ENCODE results near the gene NECTIN3.

NECTIN3 gene

DNA sequence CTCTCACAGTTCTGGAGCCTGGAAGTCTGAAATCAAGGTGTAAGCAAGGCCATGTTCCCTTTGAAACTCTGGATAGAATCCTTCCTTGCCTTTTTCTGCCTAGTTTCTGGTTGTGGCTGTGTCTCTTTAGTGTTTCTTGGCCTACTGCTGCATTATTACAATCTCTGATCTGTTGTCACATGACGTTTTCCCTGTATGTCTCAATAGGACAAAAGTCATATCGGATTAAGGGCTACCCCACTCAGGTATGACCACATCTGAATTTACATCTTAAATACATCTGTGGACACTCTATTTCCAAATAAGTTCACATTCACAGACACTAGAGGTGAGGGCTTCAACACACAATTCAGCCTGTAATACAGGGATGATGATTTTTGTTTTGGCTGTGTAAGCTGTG, 13.3 kb downstream of the NECTIN3 start:
- DNase-seq (ENCODE audit: low read depth) = no peak

- DNase-seq (ENCODE audit: low read depth) = no peak
Observed at GRCh38 chr3:111087924-111088469, 16.4 kb downstream of the NECTIN3 start.

DNA sequence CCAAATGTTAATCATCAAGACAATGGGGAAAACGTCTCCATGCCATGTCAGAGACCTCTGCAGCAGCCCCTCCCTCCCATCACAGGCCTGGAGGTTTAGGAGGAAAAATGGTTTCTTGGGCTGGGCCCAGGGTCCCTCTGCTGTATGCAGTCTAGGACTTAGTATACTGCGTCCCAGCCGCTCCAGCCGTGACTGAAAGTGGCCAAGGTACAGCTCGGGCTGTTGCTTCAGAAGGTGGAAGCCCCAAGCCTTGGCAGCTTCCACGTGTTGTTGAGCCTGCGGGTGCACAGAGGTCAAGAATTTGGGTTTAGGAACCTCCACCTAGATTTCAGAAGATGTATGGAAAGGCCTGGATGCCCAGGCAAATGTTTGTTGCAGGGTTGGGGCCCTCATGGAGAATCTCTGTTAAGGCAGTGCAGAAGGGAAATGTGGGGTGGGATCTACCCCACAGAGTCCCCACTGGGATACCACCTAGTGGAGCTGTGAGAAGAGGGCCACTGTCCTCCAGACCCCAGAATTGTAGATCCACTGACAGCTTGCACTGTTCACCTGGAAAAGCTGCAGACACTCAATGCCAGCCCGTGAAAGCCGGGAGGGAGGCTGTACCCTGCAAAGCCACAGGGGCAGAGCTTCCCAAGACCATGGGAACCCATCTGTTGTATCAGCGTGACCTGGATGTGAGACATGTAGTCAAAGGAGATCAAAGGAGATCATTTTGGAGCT, 25.0 kb downstream of the NECTIN3 start:
- DNase-seq (ENCODE audit: low read depth) = no peak

DNA sequence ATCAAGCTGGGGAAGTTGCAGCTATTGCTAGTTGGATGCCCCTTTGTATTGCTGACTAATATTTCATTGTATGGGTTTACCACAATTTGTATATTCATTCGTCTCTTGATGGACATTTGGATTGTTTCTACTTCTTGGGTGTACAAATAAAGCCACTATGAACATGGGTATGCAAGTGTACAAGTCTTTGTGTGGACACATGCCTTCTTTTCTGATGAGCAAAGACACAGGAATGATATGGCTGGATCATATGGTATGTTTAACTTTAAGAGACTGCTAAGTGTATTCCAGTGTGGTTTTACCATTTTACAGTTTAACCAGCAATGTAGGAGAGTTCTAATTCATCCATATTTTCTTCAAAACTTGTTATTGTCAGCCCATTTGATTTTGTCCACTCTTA, 32.2 kb downstream of the NECTIN3 start:
- no peak for DNase-seq (ENCODE audit: low read depth)

DNA sequence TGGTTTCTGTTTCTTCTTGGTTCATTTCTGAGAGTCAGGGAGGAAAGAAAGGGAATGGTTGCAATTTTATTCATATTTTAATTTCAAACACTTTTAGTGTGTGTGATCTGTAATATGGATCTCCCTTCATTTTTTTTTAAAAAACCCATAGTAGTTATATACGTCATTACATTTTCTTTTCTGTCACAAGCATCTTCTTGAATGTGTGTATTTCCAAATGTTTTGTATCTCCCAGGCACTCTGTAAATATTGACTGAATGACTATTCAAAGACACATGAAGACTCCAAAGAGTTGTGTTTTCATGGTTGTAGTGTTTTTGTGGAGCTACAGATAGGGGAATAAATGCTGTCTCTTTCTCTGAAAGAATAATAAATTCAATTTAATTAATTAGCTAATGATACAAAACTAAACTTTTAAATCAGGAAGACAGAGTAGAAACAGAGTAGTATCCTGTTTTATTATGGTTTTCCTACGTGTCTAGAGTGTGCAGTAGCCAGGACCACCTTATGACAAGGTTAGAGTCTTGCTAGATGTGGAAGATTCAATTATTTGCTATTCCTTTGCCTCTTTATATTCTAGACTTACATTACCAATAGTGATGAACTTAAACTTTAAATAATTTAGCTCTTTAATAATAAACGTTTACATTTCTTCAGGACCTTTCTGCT, 35.5 kb downstream of the NECTIN3 start:
- peak; percentile 19 for DNase-seq (ENCODE audit: low read depth)

DNA sequence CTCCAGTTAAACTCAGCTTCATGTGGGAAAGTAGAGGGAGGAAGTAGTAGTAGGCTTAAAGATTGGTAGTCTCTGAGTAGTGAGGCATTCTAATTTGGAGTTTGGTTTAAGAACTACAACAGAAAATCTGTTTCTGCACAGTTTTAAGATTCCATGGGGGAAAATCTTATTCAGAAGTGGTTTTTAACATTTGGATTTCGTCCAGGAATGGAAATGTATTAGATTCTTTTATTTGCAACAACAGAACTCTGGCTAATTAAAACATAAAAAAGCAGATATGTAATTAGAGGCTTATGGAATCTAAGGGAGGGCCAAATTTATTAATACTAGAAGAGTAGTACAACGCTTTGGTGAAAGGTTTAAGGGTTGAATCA, 36.0 kb downstream of the NECTIN3 start:
- no peak for DNase-seq (ENCODE audit: low read depth)

GRCh38 chr3:111112913-111113312, 41.3 kb downstream of the NECTIN3 start:
- no peak for DNase-seq (ENCODE audit: low read depth)

DNA sequence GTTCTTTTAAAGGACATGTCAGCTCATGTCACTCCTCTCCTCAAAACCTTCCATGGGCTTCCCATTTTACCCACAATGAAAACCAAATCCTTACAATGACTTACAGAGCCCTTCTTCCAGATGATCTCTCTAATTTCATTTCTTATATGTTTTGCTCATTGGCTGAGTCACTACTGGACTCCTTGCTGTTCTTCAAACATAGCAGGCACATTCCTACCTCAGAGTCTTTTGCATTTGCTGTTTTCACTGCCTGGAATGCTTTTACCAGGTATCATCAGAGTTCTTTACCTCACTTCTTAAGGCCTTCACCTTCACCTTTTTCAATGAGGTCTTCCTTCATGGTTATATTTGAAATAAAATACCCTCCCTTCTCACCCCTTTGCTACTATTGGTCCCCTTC, 57.3 kb downstream of the NECTIN3 start:
- no peak for DNase-seq (ENCODE audit: low read depth)

GRCh38 chr3:111130827-111131226, 59.2 kb downstream of the NECTIN3 start:
- no peak for DNase-seq (ENCODE audit: low read depth)

DNA sequence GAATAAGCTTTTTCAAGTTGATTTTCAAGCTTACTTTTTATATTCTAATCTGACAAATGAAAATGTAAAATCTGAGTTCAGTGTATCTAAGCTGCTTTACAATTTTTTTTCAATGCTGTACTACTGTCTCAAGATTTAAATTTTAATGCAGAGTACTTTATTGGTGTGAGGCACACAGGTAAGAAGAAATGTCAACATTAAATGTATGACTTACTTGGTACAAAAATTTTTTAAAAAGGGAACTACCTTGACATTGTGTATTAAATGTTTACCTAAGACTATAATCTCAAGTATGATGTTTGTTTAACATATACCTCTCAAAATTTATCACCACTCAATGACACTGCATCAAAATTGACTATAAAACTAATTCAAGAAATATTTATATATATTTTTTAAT, 62.7 kb downstream of the NECTIN3 start:
- DNase-seq (ENCODE audit: low read depth) = no peak

GRCh38 chr3:111151438-111151837, 79.8 kb downstream of the NECTIN3 start:
- DNase-seq (ENCODE audit: low read depth) = peak; percentile 16

DNA sequence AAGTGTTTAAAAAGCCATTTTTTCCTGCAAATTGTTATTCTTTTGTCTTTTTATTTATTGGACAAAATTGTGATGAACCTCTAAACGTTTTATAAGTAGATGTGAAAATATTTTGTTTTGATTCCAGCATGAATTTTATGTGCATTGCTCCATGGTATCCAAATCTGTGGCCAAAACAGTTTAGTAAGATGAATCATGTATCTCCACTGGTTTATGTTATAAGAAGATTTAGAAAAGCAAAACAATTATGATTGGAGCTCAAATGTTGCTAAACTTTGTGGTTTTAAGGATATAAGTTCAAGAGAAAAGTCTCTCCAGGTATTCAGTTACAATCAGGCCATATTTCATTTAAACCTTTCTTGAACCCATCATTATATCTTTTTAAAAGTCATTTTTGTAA, 80.9 kb downstream of the NECTIN3 start:
- peak; percentile 62 for DNase-seq (ENCODE audit: low read depth)

GRCh38 chr3:111156517-111156916, 84.9 kb downstream of the NECTIN3 start:
- DNase-seq (ENCODE audit: low read depth) = no peak

- DNase-seq (ENCODE audit: low read depth) = no peak
Observed at GRCh38 chr3:111159391-111159790, 87.8 kb downstream of the NECTIN3 start.

- DNase-seq (ENCODE audit: low read depth) = no peak
Observed at GRCh38 chr3:111164621-111165020, 93.0 kb downstream of the NECTIN3 start.

GRCh38 chr3:111165411-111165810, 93.8 kb downstream of the NECTIN3 start:
- DNase-seq (ENCODE audit: low read depth) = no peak

GRCh38 chr3:111173328-111173900, 101.8 kb downstream of the NECTIN3 start:
- DNase-seq (ENCODE audit: low read depth) = no peak

DNA sequence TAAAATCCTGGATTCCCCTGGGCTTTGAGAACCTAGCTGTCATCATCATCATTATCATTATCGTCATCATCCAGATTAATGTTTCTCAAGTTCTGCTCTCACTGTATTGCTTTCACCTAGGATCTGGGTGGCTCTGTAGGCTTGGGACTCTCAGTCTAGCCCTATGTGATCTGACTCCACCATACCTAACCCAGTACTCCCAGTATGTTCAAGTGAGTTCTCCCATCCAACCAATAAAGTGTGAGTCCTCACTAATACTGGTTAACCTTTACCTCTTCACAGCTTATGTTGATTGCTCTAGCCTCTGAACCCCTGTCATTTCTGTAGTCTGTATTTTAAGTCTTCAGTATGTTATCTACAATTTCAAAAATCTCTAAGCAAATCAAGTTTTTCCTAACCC, 102.3 kb downstream of the NECTIN3 start:
- no peak for DNase-seq (ENCODE audit: low read depth)

GRCh38 chr3:111190518-111190917, 118.9 kb downstream of the NECTIN3 start:
- no peak for DNase-seq (ENCODE audit: low read depth)

DNA sequence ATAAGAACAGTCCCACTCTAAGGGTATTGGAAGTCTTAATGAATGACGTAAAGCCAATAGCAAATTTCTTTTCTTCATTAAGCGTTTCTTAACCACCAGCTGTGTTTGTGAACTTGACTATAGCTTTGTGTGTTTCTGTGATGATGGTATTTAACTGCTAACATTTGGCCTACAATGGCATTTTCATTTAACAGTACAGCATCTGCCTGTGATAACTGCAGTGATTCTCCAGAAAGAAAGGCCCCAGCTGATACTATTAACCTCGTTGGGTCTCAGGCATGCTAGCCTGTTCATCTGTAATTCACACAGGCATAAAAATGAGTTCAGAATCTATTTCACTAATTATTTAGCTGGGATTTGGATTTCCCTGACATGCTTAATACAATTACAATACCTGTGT, 121.9 kb downstream of the NECTIN3 start:
- DNase-seq (ENCODE audit: low read depth) = no peak

- DNase-seq (ENCODE audit: low read depth) = no peak
Observed at GRCh38 chr3:111194048-111194447, 122.4 kb downstream of the NECTIN3 start.

GRCh38 chr3:111197485-111197884, 125.9 kb downstream of the NECTIN3 start:
- DNase-seq (ENCODE audit: low read depth) = no peak

GRCh38 chr3:111200027-111200426, 128.4 kb downstream of the NECTIN3 start:
- no peak for DNase-seq (ENCODE audit: low read depth)

Measured in fibroblast of gingiva (primary cell).